GM19238 (cell line): ENCODE data around the gene NAAA.
"Not testable (repeated sequence)": the region's sequence is repeated elsewhere in the genome, so short reads cannot be mapped to it uniquely, and the experiment has no call there.

Experiments
- DNase-seq: peaks from one replicate; pipeline ENCODE4 v3.0.0; 2011; ENCODE audit warnings: low spot score; ENCODE audit not compliant: insufficient read length

NAAA gene

GRCh38 chr4:75940692-75941253 is at the start of gene NAAA:
TSS of gene NAAA (minus strand) at chr4:75941013. CDS start at chr4:75940949, 64 bp downstream.
- DNase-seq = peak; percentile 61

- no peak for DNase-seq
Measured at GRCh38 chr4:75989846-75990528, 49.2 kb upstream of the NAAA start.

GRCh38 chr4:75985116-75985515 is 44.3 kb upstream of the NAAA start:
- DNase-seq = no peak

GRCh38 chr4:75980576-75980975 is 39.8 kb upstream of the NAAA start:
- no peak for DNase-seq

GRCh38 chr4:75976177-75976576 is 35.4 kb upstream of the NAAA start:
- DNase-seq = no peak

GRCh38 chr4:75973766-75974165 is 33.0 kb upstream of the NAAA start:
- DNase-seq = no peak

- no peak for DNase-seq
Measured at GRCh38 chr4:75968084-75968483, 27.3 kb upstream of the NAAA start.

- no peak for DNase-seq
Measured at GRCh38 chr4:75963558-75963957, 22.7 kb upstream of the NAAA start.

- DNase-seq = not testable (repeated sequence)
Measured at GRCh38 chr4:75962072-75962471, 21.3 kb upstream of the NAAA start.

- not testable (repeated sequence) for DNase-seq
Measured at GRCh38 chr4:75958546-75958945, 17.7 kb upstream of the NAAA start.

- DNase-seq = not testable (repeated sequence)
Measured at GRCh38 chr4:75954811-75955210, 14.0 kb upstream of the NAAA start.

- DNase-seq = no peak
Measured at GRCh38 chr4:75953509-75953908, 12.7 kb upstream of the NAAA start.

GRCh38 chr4:75950213-75950815 is 9.5 kb upstream of the NAAA start:
- no peak for DNase-seq

- peak; percentile 20 for DNase-seq
Measured at GRCh38 chr4:75948822-75949444, 8.1 kb upstream of the NAAA start.

- peak; percentile 71 for DNase-seq
Measured at GRCh38 chr4:75939890-75940691, 722 bp downstream of the NAAA start.

- no peak for DNase-seq
Measured at GRCh38 chr4:75935628-75936027, 5.2 kb downstream of the NAAA start.

GRCh38 chr4:75930152-75930551 is 10.7 kb downstream of the NAAA start:
- DNase-seq = no peak

- DNase-seq = not testable (repeated sequence)
Measured at GRCh38 chr4:75924916-75925315, 15.9 kb downstream of the NAAA start.

GRCh38 chr4:75924309-75924827 is 16.4 kb downstream of the NAAA start:
- DNase-seq = no peak

- DNase-seq = no peak
Measured at GRCh38 chr4:75922588-75922987, 18.2 kb downstream of the NAAA start.

- DNase-seq = no peak
Measured at GRCh38 chr4:75921910-75922309, 18.9 kb downstream of the NAAA start.
